Raji (cell line): ENCODE results near the gene TRRAP.

Source experiments
- POLR2A ChIP-seq: IDR thresholded peaks from 2 replicates; pipeline ENCODE4 v1.6.1; 2011; ENCODE audit warnings: low read depth, low read length, control low read depth; ENCODE audit not compliant: insufficient read depth

TRRAP gene

DNA sequence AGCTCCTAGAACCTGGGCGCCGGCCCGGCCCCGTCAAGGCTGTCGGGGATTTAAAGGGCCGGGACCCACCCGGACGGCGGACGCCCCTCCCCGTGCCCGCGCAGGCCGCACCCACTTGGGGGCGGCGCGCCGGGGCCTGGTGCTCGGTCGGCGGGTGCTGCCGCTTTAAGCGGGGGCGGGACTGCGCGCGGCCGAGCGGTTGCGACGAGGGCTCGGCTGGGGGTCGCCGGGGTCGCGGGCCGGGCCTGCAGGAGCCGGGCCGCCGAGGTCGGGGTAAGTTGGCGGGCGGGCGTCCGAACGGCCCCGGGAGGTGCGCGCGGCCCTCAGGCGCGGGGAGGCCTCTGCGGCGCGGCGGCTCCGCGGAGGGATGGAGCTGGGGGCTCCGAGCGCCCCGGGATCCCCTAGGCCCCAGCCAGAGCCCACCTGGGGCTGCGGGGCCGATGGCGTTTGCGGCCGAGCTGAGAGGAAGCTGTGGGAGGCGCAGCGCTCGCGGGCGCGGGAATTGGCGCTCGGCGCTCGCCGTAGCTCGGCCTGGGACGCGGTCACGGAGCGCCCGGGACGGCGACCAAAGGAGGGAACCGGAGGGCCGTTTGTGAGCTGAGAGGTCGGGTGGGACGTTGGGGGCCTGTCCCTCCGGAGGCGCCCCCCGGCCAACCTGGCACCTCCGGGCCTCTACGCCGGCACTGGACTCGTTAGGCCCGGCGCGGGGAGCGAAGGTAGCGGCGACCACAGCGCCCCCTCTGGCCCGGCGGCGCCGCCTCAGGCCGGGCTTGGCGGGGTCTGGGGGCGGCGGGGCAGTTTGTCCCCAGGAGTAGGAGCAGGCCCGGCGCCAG, at the start of gene TRRAP:
TSS of gene TRRAP (plus strand) at position 168 of the 833 bp plus-strand sequence. CDS start 2,619 bp downstream, outside the sequence.
- TF ChIP-seq POLR2A: peak; percentile 54; the same call in 1 of the 2 replicates

DNA sequence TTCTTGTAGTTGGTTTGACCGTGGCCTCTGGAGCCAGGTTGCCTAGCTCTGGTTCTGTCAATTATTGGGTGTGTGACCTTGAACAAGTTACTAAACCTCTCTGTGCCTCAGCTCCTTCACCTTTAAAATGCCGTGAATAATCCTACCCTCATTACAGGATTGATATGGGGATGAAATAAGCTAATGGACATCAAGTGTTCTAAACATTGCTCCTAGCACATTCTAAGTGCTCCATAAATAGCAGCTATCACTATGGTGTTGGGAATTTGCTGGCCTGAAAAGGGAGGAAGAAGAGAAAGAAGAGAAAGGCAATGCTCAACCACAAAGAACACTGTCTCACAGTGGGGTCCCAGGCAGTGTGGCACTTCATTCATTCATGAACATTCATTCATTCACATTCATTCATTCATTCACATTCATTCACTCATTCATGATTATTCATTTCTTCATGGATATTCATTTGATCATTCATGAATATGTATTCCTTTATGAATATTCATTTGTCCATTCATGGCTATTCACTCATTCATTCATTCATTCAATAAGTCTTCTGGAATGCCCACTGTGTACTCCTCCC, 47.3 kb upstream of the TRRAP start:
- no peak for TF ChIP-seq POLR2A

DNA sequence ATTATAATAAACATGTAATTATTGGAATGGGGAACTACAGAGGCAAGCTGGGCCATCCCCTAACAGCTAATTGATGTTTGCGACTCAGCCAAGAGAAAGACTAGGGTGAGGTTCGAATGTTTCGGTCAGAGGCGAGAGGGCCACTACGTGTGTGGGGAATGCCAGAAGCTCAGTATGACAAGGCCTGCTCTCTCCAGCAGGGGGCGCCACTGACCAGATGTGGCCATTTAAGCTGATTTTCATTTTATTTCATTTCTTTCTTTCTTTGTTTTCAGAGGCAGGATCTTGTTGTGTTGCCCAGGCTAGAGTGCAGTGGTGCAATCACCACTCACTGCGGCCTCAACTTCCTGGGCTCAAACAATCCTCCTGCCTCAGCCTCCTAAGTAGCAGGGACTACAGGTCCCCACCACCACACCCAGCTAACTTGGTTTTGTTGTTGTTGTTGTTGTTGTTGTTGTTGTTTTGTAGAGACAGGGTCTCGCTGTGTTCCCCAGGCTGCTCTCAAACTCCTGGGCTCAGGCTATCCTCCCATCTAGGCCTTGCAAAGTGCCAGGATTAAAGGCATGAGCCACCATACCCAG, 46.6 kb upstream of the TRRAP start:
- no peak for TF ChIP-seq POLR2A

DNA sequence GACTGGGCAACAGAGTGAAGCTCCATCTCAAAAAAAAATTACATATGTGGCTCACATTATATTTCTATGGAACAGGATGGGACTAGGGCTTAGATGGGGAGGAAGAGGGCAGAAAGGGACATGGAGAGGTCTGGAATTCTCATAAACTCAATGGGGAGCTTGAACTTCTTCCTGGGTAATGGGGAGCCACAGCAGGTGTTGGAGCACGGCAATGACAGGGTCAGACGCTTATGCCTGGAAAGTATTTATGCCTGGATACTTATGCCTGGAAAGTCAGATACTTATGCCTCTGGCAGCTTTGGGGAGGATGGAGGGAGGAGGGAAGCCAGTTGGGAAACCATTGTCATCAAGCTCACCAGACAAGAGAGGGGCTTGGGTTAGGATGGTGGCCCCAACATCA, 45.3 kb upstream of the TRRAP start:
- no peak for TF ChIP-seq POLR2A

DNA sequence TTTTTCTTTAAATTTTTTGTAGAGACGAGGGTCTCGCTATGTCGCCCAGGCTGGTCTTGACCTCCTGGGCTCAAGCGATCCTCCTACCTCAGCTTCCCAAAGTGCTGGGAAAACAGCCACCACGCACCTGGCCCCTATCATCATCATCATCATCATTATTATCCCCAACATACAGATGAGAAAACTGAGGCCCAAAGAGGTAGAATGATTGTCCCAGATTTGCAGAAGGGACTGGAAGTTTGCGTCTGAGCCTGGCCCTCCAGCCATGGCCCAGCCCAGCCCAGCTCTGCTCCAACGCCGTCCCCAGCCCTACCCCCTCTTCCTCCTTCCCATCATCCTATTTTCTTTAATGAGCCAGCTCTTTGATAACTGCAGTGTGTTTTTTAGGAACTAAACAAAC, 43.4 kb upstream of the TRRAP start:
- no peak for TF ChIP-seq POLR2A

DNA sequence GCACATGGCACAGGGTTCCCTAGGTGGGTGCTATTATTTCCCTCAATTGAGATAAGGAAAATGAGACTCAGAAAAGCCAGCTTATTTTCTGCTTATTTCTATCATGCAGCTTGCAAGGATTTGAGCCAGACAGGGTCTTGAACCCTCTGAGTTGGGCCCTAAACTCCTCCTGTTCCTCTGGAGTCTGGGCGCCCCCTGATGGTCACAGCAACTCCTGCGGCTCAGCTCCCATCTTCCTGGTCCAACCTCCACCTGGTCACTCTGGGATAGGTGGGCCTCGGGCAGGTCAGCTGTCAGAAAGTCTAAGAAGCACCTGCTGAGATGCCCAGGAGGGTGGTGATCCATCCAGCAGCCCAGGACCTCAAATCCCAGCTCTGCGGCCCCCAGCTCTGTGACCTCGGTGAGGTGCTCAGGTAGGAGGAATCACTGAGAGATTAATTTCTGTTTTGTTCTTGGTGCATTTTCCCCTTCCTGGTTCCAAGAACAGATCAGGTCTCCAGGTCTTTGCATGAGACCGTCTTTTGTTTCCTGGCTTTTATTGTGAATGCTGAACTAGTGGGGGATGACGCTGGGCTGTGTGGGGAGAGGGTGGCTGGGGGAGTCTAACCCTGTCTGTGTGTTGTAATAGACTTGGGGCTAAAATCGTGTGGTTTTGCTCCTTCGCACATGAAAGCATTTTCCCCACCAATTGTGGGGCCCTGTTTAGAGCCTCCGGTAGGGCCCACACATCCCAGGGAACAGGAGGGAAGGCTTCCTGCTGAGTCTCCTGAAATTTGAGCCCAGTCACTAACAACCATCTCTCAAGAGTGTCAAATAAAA, 41.3 kb upstream of the TRRAP start:
- no peak for TF ChIP-seq POLR2A

DNA sequence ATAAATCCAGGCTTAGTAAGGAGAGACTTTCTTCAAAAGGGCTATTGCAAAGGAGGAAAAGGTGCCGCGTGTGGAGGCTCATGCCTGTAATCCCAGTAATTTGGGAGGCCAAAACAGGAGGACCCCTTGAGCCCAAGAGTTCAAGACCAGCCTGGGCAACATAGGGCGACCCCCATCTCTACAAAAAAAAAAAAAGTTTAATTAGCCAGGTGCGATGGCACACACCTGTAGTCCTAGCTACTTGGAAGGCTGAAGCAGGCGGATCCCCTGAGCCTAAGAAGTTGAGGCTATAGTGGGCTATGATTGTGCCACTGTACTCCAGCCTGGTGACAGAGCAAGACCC, 40.7 kb upstream of the TRRAP start:
- no peak for TF ChIP-seq POLR2A

DNA sequence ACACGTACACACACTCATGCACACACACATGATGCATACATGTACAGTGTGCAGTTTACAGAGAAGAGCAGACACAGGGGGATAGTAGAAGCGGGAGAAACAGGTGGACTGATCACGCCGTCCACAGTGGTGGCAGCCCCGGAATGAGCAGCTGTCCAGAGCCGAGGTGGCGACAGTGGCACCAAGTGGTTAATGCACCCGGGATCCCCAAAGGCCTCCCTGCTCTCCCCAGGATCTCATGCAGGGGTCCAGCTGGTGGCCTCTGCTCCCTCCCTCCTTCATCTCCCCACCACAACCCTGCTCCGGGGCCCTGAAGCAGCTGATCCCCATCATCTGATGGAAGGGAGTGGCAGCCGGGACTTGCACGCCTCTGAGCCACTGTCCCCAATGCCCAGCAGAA, 38.2 kb upstream of the TRRAP start:
- no peak for TF ChIP-seq POLR2A

DNA sequence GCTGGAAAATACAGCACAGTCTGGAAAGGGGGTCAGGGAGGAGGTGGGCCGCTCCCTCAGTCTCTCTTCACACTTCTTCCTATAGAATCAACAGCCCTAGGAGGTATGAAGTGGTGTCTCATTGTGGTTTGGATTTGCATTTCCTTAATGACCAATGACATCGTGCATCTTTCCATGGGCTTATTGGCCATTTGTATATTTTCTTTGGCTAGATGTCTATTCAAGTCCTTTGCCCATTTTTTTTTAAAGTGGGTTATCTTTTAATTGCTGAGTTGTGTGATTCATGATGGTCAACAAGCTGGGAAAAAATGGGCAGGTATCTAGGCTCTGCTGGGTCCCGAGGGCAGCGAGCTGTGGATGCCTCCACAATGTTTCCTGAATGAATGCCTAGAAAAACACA, 37.6 kb upstream of the TRRAP start:
- no peak for TF ChIP-seq POLR2A

DNA sequence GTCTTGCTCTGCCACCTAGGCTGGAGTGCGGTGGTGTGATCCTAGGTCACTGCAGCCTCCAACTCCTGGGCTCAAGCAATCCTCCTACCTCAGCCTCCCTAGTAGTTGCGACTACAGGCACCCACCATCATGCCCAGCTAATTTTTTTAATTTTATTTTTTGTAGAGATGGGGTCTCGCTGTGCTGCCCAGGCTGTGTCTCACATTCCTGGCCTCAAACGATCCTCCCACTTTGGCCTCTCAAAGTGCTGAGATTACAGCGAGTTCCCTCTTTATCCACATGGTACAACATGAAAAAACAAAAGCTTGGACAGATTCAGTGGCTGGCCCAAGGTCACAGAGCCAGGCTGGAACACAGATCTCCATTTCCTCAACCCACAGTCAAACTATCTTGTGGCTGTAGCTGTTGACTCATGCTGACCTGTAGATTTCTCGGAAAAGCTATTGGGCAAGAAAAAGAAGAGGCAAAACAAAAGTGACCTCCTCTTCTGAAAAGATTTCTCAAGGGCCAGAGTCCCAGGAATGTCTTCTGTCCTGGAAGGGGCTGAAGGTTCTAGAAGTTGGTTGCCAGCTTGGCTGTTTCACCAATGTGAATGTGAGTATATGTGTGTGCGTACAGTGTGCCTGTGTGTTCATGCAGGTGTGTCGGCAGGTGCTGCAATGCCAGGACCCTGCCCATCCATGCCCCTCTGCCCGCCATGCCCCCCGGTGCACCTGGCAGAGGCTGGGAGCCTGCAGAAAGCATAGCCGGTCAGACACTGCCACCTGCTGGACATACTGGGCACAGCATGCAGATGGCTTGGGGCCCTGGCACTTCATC, 36.9 kb upstream of the TRRAP start:
- TF ChIP-seq POLR2A: no peak

DNA sequence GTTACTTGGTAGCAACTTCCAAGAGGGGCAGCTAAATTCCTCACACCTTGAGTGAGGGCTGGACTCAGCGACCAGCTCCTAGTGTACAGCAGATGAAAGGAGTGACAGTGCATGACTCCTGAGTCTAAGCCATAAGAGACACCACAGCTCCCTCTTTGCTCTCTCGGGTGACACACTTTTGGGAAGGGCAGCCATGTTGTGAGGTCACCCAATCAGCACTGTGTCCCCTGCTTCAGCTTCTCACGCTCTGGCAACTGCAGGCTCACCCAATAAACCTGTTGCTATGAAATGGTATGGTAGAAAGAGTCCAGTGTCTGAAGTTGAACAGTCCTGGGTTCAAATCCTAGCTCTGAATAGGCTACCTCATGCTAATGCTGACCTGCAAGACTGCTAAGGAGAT, 29.4 kb upstream of the TRRAP start:
- TF ChIP-seq POLR2A: no peak

DNA sequence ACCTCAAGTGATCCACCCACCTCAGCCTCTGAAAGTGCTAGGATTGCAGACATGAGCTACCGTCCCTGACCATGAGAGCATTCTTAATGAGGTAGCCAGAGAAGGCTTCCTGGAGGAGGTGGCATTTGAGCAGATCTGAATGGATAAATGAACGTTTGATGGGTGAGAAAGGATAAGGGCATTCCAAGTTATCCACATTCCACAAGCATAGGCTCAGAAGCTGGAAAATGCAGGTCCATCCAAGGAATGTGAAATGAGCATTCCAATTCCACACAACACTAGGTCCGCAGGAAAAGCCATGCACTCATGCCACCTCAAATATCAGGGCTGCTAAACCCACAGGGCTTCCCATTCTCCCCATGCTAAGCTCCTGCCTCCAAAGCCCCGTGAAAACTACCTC, 25.5 kb upstream of the TRRAP start:
- TF ChIP-seq POLR2A: no peak

DNA sequence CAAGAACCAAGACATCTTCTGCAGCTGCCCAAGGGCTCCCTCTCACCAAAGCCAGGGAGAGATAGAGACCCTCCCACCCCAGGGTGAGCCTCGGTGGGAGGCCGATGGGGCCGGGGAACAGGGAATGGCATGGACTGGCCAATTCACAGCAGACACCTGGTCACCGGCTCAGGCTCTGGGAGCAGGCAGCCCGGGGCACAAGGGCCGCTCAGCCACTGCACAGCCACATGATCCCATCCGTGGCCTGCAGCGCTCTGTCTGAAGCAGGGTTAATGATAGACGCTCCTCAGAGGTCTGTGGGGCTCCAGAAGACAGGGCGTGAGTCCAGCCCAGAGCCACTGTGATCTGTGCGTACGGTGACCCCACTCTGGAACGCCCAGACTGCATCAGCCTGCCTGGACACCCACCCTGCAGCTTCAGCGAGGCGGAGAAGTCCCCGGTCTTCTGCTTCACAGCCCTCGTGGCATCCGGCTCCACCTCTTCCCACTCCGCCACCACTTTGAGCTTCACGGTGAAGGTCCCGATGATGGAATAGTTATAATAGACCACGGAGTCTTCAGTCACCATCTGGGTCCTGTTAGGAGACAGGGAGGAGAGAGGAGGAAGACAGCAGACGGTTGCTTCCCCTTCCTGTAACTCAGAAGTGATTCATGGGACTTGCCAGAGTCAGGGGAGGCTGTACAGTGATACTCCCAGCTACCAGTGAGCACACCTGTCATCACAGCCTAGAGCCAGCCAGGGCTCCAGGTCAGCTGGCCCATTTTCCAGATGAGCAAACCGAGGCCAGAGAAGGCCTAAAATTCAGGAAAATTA, 22.5 kb upstream of the TRRAP start:
- TF ChIP-seq POLR2A: no peak

DNA sequence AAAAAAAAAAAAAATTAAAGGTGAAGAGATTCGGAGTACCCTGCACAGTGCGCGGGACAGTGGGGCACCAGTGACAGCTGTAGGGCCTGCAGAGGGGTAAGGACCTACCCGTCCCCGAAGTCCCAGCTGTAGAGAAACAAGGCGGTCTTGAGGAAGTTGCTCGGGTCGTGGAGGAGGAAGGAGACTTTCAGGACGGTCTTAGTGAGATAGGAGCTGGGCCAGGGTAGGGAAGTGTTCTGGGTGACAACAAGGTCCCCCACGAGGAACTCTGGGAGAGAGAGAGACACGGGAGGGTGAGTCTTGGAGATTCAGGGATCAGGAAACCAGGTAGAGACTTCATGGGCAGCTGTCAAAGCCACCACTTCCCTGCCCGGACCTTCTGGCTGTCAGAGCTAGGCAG, 18.3 kb upstream of the TRRAP start:
- no peak for TF ChIP-seq POLR2A
